Peyer's patch (tissue), 4 donors: ENCODE measurements around the gene C10orf105. TPM values are rescaled to one million over a fixed set of nuclear protein-coding genes. Genes with fewer than 3 reads are reported as not detected.

Experiments
- DNase-seq, 3 donors: peaks; one replicate each; pipeline ENCODE4 v3.0.0-alpha.2; 2017 to 2019
- H3K27ac ChIP-seq, 4 donors: fragments of 200-600 bp; sonication (generic); one replicate each; pipeline ENCODE4 v1.5.1; 2016 to 2019
- H3K27me3 ChIP-seq, 2 donors: fragments of 200-600 bp; sonication (generic); one replicate each; pipeline ENCODE4 v1.5.1; 2019
- H3K36me3 ChIP-seq, 3 donors: fragments of 200-600 bp; sonication (generic); one replicate each; pipeline ENCODE4 v1.5.1; 2016 to 2019
- H3K4me1 ChIP-seq, 4 donors: fragments of 200-600 bp; sonication (generic); one replicate each; pipeline ENCODE4 v1.5.1; 2016 to 2019
- H3K4me3 ChIP-seq, 4 donors: fragments of 200-600 bp; sonication (generic); 1 replicate in 3 of 4; 2 replicates in 1 of 4; pipeline ENCODE4 v1.5.1; 2016 to 2019; ENCODE audit warnings: mild to moderate bottlenecking in 1 of 4
- H3K9me3 ChIP-seq, 4 donors: fragments of 200-600 bp; sonication (generic); one replicate each; pipeline ENCODE4 v1.5.1; 2016 to 2019; ENCODE audit warnings: mild to moderate bottlenecking in 1 of 4
- POLR2A ChIP-seq, 2 donors: fragments of 450-650 bp; IDR thresholded peaks; one replicate each; pipeline ENCODE4 v1.5.1; 2017; ENCODE audit warnings: antibody characterized with exemption in 2 of 2, mild to moderate bottlenecking in 2 of 2, moderate library complexity in 2 of 2
- total RNA-seq, 4 donors: library from RNA; depleted of rRNA; stranded (reverse); fragments of >200 nt; gene quantifications; one replicate each; pipeline ENCODE4 v1.1.0, GENCODE V29; 2016
- TF ChIP-seq, protein P1 (sequence below), 6 experiments: fragments of 450-650 bp in 4 of 6; fragments of 200-600 bp in 2 of 6; sonication (generic) in 1 of 6; IDR thresholded peaks; one replicate each; pipeline ENCODE4 v1.5.1; 2017 to 2019; ENCODE audit warnings: antibody characterized with exemption in 6 of 6, mild to moderate bottlenecking in 3 of 6, moderate library complexity in 1 of 6

Gene C10orf105
- total RNA-seq, 4 donors from 2014 or later, result 0.27 TPM; not detected in 3

DNA sequence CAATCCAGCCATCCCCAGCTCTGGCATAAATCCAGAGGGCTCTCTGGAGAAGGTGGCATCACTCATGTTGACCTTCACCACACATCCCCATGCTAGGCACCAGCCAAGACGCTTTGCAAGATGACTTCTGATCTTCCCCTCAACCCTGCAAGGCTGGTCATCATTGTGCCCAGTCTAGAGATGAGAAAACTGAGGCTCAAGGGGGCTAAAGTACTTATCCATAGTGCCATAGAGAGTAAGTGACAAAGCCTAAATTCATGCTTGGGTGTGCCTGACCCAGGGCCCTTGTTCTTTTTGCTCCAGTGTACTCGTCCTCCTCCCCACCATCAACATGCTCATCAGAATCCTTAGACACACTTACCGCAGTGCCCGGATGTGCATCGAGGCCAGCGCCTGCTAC is 1.7 kb upstream of the C10orf105 start:
- H3K9me3 ChIP-seq, result no peaks in the 10 kb centered on the region
- no peaks in the 10 kb centered on the region for H3K27me3 ChIP-seq
- DNase-seq, result no peak
- H3K4me3 ChIP-seq, result no peak overlapping the region
- no peak overlapping the region for H3K27ac ChIP-seq
- peaks cover 5 to 17% (median 13%) of the 10 kb centered on the region in 4 donors for H3K4me1 ChIP-seq
- no peak for TF ChIP-seq POLR2A (IDR thresholded peaks at IDR 0.05)
- TF ChIP-seq, protein P1, sequence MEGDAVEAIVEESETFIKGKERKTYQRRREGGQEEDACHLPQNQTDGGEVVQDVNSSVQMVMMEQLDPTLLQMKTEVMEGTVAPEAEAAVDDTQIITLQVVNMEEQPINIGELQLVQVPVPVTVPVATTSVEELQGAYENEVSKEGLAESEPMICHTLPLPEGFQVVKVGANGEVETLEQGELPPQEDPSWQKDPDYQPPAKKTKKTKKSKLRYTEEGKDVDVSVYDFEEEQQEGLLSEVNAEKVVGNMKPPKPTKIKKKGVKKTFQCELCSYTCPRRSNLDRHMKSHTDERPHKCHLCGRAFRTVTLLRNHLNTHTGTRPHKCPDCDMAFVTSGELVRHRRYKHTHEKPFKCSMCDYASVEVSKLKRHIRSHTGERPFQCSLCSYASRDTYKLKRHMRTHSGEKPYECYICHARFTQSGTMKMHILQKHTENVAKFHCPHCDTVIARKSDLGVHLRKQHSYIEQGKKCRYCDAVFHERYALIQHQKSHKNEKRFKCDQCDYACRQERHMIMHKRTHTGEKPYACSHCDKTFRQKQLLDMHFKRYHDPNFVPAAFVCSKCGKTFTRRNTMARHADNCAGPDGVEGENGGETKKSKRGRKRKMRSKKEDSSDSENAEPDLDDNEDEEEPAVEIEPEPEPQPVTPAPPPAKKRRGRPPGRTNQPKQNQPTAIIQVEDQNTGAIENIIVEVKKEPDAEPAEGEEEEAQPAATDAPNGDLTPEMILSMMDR (IDR thresholded peaks at IDR 0.05), result no peak
- H3K36me3 ChIP-seq, result no peaks in the 10 kb centered on the region

DNA sequence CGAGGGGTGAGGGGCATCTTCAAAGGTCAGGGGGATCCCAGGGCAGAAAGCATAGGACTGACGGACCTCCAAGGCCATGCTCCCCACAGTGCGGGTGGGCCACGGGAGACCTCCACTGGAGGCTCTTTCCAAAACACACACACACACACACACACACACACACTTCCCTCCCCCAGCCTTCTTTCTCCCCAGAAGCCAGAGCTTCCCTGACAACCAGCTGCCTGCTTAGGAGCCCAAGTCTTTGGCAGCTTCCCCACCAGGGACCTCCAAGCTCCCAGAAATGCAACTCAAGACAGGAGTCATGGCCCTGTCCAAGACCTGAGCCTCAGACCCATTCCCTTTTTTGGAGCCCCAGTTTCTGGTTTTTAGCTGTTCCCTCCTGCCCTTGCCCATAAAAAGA is 710 bp upstream of the C10orf105 start:
- DNase-seq, result no peak
- H3K27me3 ChIP-seq, result no peaks in the 10 kb centered on the region
- no peak for TF ChIP-seq POLR2A (IDR thresholded peaks at IDR 0.05)
- TF ChIP-seq, protein P1 (IDR thresholded peaks at IDR 0.05), result no peak
- H3K27ac ChIP-seq, result no peak overlapping the region
- H3K4me1 ChIP-seq, result peaks cover 0 to 9% (median 5%) of the 10 kb centered on the region in 4 donors
- no peaks in the 10 kb centered on the region for H3K36me3 ChIP-seq
- H3K4me3 ChIP-seq, result no peak overlapping the region
- no peaks in the 10 kb centered on the region for H3K9me3 ChIP-seq

DNA sequence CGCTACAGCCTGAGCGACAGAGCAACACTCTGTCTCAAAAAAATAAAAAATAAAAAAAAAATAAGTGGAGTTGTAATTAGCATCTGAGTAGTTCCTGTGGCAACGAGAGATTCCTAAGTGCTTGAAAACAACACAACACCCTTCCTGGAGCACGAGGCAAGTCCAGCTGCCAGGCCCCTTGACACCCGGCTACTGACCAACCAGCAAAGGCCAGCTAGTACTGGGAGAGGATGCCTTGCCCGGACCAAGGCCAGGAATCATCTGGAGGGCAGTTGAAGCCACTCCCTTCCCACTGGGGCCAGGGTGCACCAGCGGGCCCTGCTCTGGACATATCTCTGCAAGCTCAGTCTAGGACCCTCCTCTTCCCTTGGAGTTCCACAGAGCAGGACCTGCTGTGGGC is 536 bp downstream of the C10orf105 start:
- DNase-seq, result no peak

DNA sequence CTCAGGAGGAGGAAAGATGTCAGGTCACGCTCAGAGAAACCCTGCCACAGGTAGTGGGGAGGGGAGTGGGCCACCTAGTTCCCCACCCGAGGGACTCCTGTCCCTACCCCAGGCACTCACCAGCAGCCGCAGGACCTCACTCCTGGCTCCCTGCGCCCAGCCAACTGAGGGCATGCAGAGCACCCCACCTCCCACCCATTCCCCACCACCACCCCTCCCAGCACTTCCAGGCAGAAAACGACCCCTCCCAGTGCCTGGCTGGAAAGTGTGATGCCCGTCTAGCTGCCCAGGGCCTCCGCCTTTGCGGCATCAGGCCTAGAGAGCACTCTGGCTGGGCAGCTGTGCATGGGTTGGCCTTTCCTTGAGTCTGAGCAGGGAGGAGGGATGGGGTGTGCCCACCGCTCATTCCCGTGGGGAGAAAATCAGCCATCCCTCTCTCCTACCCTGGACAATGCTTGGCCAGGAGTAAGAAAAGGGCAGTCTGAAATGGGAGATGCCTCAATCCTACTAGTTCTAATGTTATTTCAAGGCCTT is 1.3 kb downstream of the C10orf105 start:
- Histone ChIP-seq H3K4me1 (peaks cover 5 to 28% (median 20%) of the 10 kb centered on the region in 4 donors), H3K27ac (peak overlapping the region in 2 of 4 donors; percentile 7 to 20), H3K27me3 (no peaks in the 10 kb centered on the region), H3K4me3 (no peak overlapping the region), H3K9me3 (no peaks in the 10 kb centered on the region), H3K36me3 (no peaks in the 10 kb centered on the region)
- TF ChIP-seq, protein P1 (IDR thresholded peaks at IDR 0.05), result no peak
- no peak for TF ChIP-seq POLR2A (IDR thresholded peaks at IDR 0.05)
- no peak for DNase-seq

More for the DNA sequence above, 536 bp downstream of the C10orf105 start:
- TF ChIP-seq, protein P1 (IDR thresholded peaks at IDR 0.05), result no peak
- TF ChIP-seq POLR2A (IDR thresholded peaks at IDR 0.05), result no peak
- no peaks in the 10 kb centered on the region for H3K27me3 ChIP-seq
- H3K4me1 ChIP-seq, result peaks cover 3 to 20% (median 13%) of the 10 kb centered on the region in 4 donors
- no peak overlapping the region for H3K4me3 ChIP-seq
- no peaks in the 10 kb centered on the region for H3K36me3 ChIP-seq
- peak overlapping the region in 1 of 4 donors; percentile 55 for H3K27ac ChIP-seq
- no peaks in the 10 kb centered on the region for H3K9me3 ChIP-seq

DNA sequence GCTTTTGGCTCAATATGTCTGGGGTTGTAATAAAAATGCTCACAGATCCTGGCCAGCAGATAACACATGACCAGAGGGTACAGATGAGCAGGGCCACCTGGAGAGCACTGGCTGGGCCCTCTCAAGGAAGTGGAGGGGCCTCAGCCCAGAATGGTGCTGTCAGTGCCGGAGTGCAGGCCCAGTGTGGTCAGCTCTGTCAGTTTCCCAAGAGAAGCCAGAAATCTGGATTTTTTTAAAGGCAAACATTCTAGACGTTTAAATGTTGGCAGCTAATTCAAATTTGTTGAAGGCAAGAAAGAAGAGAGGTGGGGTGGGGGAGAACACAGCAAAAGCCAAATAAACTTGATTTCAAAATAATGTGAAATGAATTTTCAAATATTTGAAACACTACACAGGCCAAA is 2.0 kb downstream of the C10orf105 start:
- no peak overlapping the region for H3K4me3 ChIP-seq
- DNase-seq, result no peak
- no peaks in the 10 kb centered on the region for H3K9me3 ChIP-seq
- H3K36me3 ChIP-seq, result no peaks in the 10 kb centered on the region
- peaks cover 5 to 32% (median 27%) of the 10 kb centered on the region in 4 donors for H3K4me1 ChIP-seq
- peak overlapping the region in 1 of 4 donors; percentile 26 for H3K27ac ChIP-seq
- no peak for TF ChIP-seq POLR2A (IDR thresholded peaks at IDR 0.05)
- TF ChIP-seq, protein P1 (IDR thresholded peaks at IDR 0.05), result no peak
- no peaks in the 10 kb centered on the region for H3K27me3 ChIP-seq
